ENCODE data around the gene REC8. TPM values are rescaled to one million over a fixed set of nuclear protein-coding genes. Genes with fewer than 3 reads are reported as not detected.

REC8 gene
- total and polyA plus RNA-seq, 9 donors: 4.9 to 75.4 (median 8.1) TPM

- TF ChIP-seq POLR2A (IDR thresholded peaks at IDR 0.05) (no peak), EP300 (IDR thresholded peaks at IDR 0.05) (no peak)
- TF ChIP-seq, protein P1, sequence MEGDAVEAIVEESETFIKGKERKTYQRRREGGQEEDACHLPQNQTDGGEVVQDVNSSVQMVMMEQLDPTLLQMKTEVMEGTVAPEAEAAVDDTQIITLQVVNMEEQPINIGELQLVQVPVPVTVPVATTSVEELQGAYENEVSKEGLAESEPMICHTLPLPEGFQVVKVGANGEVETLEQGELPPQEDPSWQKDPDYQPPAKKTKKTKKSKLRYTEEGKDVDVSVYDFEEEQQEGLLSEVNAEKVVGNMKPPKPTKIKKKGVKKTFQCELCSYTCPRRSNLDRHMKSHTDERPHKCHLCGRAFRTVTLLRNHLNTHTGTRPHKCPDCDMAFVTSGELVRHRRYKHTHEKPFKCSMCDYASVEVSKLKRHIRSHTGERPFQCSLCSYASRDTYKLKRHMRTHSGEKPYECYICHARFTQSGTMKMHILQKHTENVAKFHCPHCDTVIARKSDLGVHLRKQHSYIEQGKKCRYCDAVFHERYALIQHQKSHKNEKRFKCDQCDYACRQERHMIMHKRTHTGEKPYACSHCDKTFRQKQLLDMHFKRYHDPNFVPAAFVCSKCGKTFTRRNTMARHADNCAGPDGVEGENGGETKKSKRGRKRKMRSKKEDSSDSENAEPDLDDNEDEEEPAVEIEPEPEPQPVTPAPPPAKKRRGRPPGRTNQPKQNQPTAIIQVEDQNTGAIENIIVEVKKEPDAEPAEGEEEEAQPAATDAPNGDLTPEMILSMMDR (IDR thresholded peaks at IDR 0.05): no peak
- peak overlapping the region in 1 of 2 donors; percentile 99 for H3K27ac ChIP-seq
- no peaks in the 10 kb centered on the region for H3K9me3 ChIP-seq
- H3K36me3 ChIP-seq: no peaks in the 10 kb centered on the region
- WGBS, 3 donors: 70 to 73% (median 73%) methylated on average over 7 of the region's 7 CpGs
- peak overlapping the region; percentile 97 for H3K4me3 ChIP-seq
- intact Hi-C loops (cut with DNase I): no loop called here
- H3K4me1 ChIP-seq (ENCODE audit: insufficient read depth): peaks cover 4% of the 10 kb centered on the region
- no peaks in the 10 kb centered on the region for H3K27me3 ChIP-seq
- no peak for DNase-seq
These were observed 22.4 kb downstream of the REC8 start for GRCh38 chr14:24194186-24194872.

DNA sequence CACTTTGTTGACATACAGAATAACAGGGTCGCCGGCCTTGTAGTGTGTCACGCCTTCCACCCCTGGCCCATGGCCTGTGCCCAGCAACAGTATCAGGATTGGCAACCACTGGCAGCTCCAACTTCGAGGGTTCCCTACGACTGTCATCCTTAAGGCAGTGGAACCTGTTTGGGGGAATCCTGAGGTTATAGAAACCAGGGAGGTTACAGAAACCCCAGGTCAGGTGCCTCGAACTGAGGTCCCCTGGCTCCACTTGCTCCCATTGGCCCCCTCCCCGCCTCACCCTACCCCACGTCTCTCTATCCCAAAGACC is 22.9 kb downstream of the REC8 start:
- no peaks in the 10 kb centered on the region for H3K9me3 ChIP-seq
- H3K36me3 ChIP-seq: no peaks in the 10 kb centered on the region
- peak overlapping the region; percentile 97 for H3K4me3 ChIP-seq
- peaks cover 4% of the 10 kb centered on the region for H3K4me1 ChIP-seq (ENCODE audit: insufficient read depth)
- intact Hi-C loops (cut with DNase I): no loop called here
- DNase-seq: no peak
- peak overlapping the region; percentile 80 to 99 for H3K27ac ChIP-seq
- WGBS, 3 donors: 41 to 51% (median 45%) methylated on average over 8 of the region's 8 CpGs
- no peaks in the 10 kb centered on the region for H3K27me3 ChIP-seq
- TF ChIP-seq POLR2A (IDR thresholded peaks at IDR 0.05) (no peak), EP300 (IDR thresholded peaks at IDR 0.05) (no peak)
- TF ChIP-seq, protein P1 (IDR thresholded peaks at IDR 0.05): no peak

DNA sequence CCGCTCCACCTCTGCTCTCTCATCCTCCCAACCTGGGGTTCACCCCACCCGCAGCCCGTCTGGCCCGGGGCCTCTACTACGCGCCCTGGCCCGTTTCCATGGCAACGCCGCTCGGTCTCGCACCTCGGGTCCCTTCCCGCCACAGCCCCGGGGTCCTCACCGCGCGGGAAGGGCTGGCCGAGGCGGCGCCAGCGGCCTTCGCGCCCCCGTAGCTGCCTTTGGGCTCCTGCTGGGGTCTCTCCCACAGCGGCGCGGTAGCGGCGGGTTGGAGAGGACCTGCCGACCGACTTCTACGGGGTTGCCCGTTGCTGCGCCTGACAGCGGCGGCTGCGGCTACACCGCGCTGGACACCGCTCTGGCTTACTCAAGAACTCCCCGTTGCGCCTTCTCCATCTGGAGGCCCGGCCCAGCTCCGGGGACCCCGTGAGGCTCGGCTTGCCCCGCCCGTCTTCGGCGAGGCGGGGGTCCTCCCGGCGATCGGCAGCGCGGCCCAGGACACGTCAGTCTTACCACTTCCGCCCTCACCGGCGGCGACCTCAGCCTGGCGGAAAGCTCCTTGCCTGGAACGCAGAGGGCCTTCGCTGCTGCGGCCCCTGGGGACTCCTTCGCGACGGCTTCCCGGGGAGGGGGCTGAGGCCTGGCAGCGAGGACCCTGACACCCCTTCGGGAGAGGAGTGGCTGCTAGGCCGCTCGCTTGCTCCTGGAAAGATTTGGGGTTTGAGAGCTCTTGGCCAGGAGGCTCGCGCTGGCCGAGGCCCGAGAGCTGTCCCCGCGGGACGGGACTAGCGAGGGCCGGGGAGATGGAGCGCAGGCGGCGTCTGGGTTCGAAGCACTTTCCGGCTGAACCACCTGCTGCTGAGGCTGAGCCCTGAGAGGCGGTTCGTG is 23.5 kb downstream of the REC8 start, which contains the start of gene TM9SF1:
Gene TM9SF1, minus strand, starts transcription at position 256 of the 885 bp plus-strand sequence. CDS start 422 bp downstream, outside the sequence.
- 0 to 1% (median 1%) methylated on average over 51 to 89 of the region's 89 CpGs for WGBS, 3 donors
- no peaks in the 10 kb centered on the region for H3K9me3 ChIP-seq
- H3K27me3 ChIP-seq: no peaks in the 10 kb centered on the region
- peak within 1 kb of the TSS; percentile 80 to 99 for H3K27ac ChIP-seq
- peaks cover 4% of the 10 kb centered on the region for H3K4me1 ChIP-seq (ENCODE audit: insufficient read depth)
- no peaks in the 10 kb centered on the region for H3K36me3 ChIP-seq
- peak within 1 kb of the TSS; percentile 97 for H3K4me3 ChIP-seq
- intact Hi-C loops (cut with DNase I): no loop called here
- TF ChIP-seq EP300 (IDR thresholded peaks at IDR 0.05) (no peak), POLR2A (IDR thresholded peaks at IDR 0.05) (peak; percentile 69)
- TF ChIP-seq, protein P1 (IDR thresholded peaks at IDR 0.05): peak in 1 of 3 donors; percentile 10
- DNase-seq: peak; percentile 86 to 94 (median 89)

GRCh38 chr14:24196071-24197055 is 24.5 kb downstream of the REC8 start:
- intact Hi-C loops (cut with DNase I): no loop called here

More at GRCh38 chr14:24196071-24197055, 24.5 kb downstream of the REC8 start:
- Histone ChIP-seq H3K4me1 (ENCODE audit: insufficient read depth) (peaks cover 4% of the 10 kb centered on the region), H3K9me3 (no peaks in the 10 kb centered on the region), H3K27me3 (no peaks in the 10 kb centered on the region), H3K27ac (peak overlapping the region; percentile 80 to 99), H3K36me3 (no peaks in the 10 kb centered on the region), H3K4me3 (peak overlapping the region; percentile 97)
- DNase-seq: peak in 1 of 5 donors; percentile 36
- WGBS, 3 donors: 32 to 35% (median 32%) methylated on average over 33 of the region's 33 CpGs
- no peak for TF ChIP-seq EP300 (IDR thresholded peaks at IDR 0.05)
- TF ChIP-seq, protein P1 (IDR thresholded peaks at IDR 0.05): no peak
- TF ChIP-seq POLR2A (IDR thresholded peaks at IDR 0.05): no peak

All from ovary (tissue), 9 donors.